Measurements from ENCODE around the gene AADAC. TPM values are rescaled to one million over a fixed set of nuclear protein-coding genes. Genes with fewer than 3 reads are reported as not detected.

Gene AADAC
- polyA plus RNA-seq, 1 of the 3 experiments (the other 2 are of a cell fraction): 1.2 TPM

DNA sequence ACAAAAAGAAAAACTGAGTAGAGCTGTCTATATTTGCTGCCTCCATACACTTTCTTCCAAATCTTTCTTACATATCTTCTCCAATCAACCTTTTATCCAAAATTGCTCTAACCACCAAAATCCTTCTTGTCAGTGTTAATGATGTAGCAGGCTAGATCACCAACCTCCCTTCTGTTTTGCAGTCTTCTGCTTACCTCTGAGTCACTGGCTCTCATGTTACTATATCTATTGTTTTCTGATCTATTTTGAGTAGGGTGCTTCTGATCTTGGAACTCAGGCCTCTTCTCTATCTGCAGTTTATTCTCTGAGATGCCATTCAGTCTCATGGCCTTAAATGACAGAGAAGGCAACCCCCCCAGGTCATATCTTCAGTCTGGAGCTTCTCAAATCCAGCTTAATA is 26.3 kb upstream of the AADAC start:
- Histone ChIP-seq H3K9me3 (no peaks in the 10 kb centered on the region; the same call in none of the 2 replicates), H3K9ac (peak overlapping the region; percentile 7; the same call in 1 of the 2 replicates), H4K20me1 (ENCODE audit: insufficient read depth) (no peaks in the 10 kb centered on the region), H3K9me2 (no peaks in the 10 kb centered on the region), H2AFZ (ENCODE audit: low read depth) (no peak overlapping the region), H3K4me2 (peak overlapping the region; percentile 34; the same call in 1 of the 2 replicates), H3K27ac (ENCODE audit: low read depth in 2 of 2, low read length in 1 of 2) (peak overlapping the region in 1 of 2 experiments; percentile 73; a peak in 3 of 4 replicates), H3K4me1 (ENCODE audit: control insufficient read depth in 1 of 2, insufficient read depth in 2 of 2, low read depth in 1 of 2, low read length in 1 of 2) (peaks cover 0 to 15% of the 10 kb centered on the region in 2 experiments; a peak in 3 of 4 replicates), H3K27me3 (ENCODE audit: insufficient read depth) (no peaks in the 10 kb centered on the region), H3K79me2 (ENCODE audit: insufficient read depth) (peaks cover 41% of the 10 kb centered on the region), H3K36me3 (replicated peaks in 1 of 2; ENCODE audit: control insufficient read depth in 1 of 2, insufficient read depth in 2 of 2, low read length in 1 of 2) (peaks cover 0 to 13% of the 10 kb centered on the region in 2 experiments), H3K4me3 (ENCODE audit: low read depth in 2 of 2, low read length in 1 of 2) (no peak overlapping the region), H3F3A (replicated peaks; ENCODE audit: insufficient read depth) (peaks cover 24% of the 10 kb centered on the region)
- POLR2A ChIA-PET: no interaction called here
- no peak for DNase-seq
- TF ChIP-seq, protein P1, sequence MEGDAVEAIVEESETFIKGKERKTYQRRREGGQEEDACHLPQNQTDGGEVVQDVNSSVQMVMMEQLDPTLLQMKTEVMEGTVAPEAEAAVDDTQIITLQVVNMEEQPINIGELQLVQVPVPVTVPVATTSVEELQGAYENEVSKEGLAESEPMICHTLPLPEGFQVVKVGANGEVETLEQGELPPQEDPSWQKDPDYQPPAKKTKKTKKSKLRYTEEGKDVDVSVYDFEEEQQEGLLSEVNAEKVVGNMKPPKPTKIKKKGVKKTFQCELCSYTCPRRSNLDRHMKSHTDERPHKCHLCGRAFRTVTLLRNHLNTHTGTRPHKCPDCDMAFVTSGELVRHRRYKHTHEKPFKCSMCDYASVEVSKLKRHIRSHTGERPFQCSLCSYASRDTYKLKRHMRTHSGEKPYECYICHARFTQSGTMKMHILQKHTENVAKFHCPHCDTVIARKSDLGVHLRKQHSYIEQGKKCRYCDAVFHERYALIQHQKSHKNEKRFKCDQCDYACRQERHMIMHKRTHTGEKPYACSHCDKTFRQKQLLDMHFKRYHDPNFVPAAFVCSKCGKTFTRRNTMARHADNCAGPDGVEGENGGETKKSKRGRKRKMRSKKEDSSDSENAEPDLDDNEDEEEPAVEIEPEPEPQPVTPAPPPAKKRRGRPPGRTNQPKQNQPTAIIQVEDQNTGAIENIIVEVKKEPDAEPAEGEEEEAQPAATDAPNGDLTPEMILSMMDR (IDR thresholded peaks at IDR 0.05): no peak
- no peak for TF ChIP-seq NRF1 (IDR thresholded peaks at IDR 0.05; ENCODE audit: low read depth, low read length)
- TF ChIP-seq, protein P2, sequence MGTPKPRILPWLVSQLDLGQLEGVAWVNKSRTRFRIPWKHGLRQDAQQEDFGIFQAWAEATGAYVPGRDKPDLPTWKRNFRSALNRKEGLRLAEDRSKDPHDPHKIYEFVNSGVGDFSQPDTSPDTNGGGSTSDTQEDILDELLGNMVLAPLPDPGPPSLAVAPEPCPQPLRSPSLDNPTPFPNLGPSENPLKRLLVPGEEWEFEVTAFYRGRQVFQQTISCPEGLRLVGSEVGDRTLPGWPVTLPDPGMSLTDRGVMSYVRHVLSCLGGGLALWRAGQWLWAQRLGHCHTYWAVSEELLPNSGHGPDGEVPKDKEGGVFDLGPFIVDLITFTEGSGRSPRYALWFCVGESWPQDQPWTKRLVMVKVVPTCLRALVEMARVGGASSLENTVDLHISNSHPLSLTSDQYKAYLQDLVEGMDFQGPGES (IDR thresholded peaks at IDR 0.05; ENCODE audit: low read depth, low read length): no peak
- TF ChIP-seq EZH2phosphoT487 (IDR thresholded peaks at IDR 0.05; ENCODE audit: borderline replicate concordance, low read depth): no peak
- TF ChIP-seq TEAD4 (IDR thresholded peaks at IDR 0.05; ENCODE audit: borderline replicate concordance, insufficient read depth): no peak
- TF ChIP-seq EP300 (IDR thresholded peaks at IDR 0.05; ENCODE audit: borderline replicate concordance in 1 of 2, low read depth in 1 of 2, low read length in 1 of 2): no peak
- no peak for TF ChIP-seq RXRA (IDR thresholded peaks at IDR 0.05; ENCODE audit: borderline replicate concordance, low read depth)
- peak; percentile 51; the same call in 1 of the 2 replicates for TF ChIP-seq MEF2A (IDR thresholded peaks at IDR 0.05; ENCODE audit: borderline replicate concordance, low read depth)
- TF ChIP-seq CHD2 (IDR thresholded peaks at IDR 0.05; ENCODE audit: low read length, partially characterized antibody): no peak
- TF ChIP-seq, protein P3, sequence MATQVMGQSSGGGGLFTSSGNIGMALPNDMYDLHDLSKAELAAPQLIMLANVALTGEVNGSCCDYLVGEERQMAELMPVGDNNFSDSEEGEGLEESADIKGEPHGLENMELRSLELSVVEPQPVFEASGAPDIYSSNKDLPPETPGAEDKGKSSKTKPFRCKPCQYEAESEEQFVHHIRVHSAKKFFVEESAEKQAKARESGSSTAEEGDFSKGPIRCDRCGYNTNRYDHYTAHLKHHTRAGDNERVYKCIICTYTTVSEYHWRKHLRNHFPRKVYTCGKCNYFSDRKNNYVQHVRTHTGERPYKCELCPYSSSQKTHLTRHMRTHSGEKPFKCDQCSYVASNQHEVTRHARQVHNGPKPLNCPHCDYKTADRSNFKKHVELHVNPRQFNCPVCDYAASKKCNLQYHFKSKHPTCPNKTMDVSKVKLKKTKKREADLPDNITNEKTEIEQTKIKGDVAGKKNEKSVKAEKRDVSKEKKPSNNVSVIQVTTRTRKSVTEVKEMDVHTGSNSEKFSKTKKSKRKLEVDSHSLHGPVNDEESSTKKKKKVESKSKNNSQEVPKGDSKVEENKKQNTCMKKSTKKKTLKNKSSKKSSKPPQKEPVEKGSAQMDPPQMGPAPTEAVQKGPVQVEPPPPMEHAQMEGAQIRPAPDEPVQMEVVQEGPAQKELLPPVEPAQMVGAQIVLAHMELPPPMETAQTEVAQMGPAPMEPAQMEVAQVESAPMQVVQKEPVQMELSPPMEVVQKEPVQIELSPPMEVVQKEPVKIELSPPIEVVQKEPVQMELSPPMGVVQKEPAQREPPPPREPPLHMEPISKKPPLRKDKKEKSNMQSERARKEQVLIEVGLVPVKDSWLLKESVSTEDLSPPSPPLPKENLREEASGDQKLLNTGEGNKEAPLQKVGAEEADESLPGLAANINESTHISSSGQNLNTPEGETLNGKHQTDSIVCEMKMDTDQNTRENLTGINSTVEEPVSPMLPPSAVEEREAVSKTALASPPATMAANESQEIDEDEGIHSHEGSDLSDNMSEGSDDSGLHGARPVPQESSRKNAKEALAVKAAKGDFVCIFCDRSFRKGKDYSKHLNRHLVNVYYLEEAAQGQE (IDR thresholded peaks at IDR 0.05; ENCODE audit: low read depth, low read length): no peak
- TF ChIP-seq, protein P4, sequence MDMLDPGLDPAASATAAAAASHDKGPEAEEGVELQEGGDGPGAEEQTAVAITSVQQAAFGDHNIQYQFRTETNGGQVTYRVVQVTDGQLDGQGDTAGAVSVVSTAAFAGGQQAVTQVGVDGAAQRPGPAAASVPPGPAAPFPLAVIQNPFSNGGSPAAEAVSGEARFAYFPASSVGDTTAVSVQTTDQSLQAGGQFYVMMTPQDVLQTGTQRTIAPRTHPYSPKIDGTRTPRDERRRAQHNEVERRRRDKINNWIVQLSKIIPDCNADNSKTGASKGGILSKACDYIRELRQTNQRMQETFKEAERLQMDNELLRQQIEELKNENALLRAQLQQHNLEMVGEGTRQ (IDR thresholded peaks at IDR 0.05; ENCODE audit: borderline replicate concordance, low read depth, low read length): no peak
- TF ChIP-seq NFIC (IDR thresholded peaks at IDR 0.05; ENCODE audit: borderline replicate concordance): no peak
- TF ChIP-seq RAD21 (IDR thresholded peaks at IDR 0.05; ENCODE audit: low read length): no peak
- no peak for TF ChIP-seq YY1 (IDR thresholded peaks at IDR 0.05; ENCODE audit: low read depth)
- peak; percentile 42; the same call in 1 of the 2 replicates for TF ChIP-seq JUND (IDR thresholded peaks at IDR 0.05)
- no peak for TF ChIP-seq GATA2 (CRISPR knock-in tag; IDR thresholded peaks at IDR 0.05)
- TF ChIP-seq FOXJ3 (CRISPR knock-in tag; IDR thresholded peaks at IDR 0.05): no peak
- TF ChIP-seq, protein P5, sequence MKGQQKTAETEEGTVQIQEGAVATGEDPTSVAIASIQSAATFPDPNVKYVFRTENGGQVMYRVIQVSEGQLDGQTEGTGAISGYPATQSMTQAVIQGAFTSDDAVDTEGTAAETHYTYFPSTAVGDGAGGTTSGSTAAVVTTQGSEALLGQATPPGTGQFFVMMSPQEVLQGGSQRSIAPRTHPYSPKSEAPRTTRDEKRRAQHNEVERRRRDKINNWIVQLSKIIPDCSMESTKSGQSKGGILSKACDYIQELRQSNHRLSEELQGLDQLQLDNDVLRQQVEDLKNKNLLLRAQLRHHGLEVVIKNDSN (IDR thresholded peaks at IDR 0.05; ENCODE audit: borderline replicate concordance, low read depth): no peak
- TF ChIP-seq ELF1 (IDR thresholded peaks at IDR 0.05): no peak
- TF ChIP-seq, protein P6, sequence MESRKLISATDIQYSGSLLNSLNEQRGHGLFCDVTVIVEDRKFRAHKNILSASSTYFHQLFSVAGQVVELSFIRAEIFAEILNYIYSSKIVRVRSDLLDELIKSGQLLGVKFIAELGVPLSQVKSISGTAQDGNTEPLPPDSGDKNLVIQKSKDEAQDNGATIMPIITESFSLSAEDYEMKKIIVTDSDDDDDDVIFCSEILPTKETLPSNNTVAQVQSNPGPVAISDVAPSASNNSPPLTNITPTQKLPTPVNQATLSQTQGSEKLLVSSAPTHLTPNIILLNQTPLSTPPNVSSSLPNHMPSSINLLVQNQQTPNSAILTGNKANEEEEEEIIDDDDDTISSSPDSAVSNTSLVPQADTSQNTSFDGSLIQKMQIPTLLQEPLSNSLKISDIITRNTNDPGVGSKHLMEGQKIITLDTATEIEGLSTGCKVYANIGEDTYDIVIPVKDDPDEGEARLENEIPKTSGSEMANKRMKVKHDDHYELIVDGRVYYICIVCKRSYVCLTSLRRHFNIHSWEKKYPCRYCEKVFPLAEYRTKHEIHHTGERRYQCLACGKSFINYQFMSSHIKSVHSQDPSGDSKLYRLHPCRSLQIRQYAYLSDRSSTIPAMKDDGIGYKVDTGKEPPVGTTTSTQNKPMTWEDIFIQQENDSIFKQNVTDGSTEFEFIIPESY (IDR thresholded peaks at IDR 0.05; ENCODE audit: borderline replicate concordance, low read depth): no peak
- no peak for TF ChIP-seq MXI1 (IDR thresholded peaks at IDR 0.05; ENCODE audit: low read depth, low read length)
- TF ChIP-seq FOSL2 (IDR thresholded peaks at IDR 0.05; ENCODE audit: borderline replicate concordance, low read depth): peak; percentile 51; the same call in 1 of the 2 replicates
- CTCF ChIA-PET: no interaction called here

Measured in SK-N-SH (cell line).